NCI-H1092 (cell line): ENCODE data around the gene TMEM92.
"Not testable (repeated sequence)": the region's sequence is repeated elsewhere in the genome, so short reads cannot be mapped to it uniquely, and the experiment has no call there.

Source experiments
- DNase-seq: peaks from one replicate; lab custom pipeline; 2025; lab: John Stamatoyannopoulos, UW

Gene TMEM92

GRCh38 chr17:50301891-50302584, 27.8 kb downstream of the TMEM92 start:
- DNase-seq = no peak

- no peak for DNase-seq
Observed at GRCh38 chr17:50303051-50303450, 28.8 kb downstream of the TMEM92 start.

- no peak for DNase-seq
Observed at GRCh38 chr17:50303596-50303995, 29.3 kb downstream of the TMEM92 start.

GRCh38 chr17:50304781-50305404, 30.6 kb downstream of the TMEM92 start:
- no peak for DNase-seq

GRCh38 chr17:50307654-50308053, 33.4 kb downstream of the TMEM92 start:
- DNase-seq = no peak

- DNase-seq = no peak
Observed at GRCh38 chr17:50308666-50309065, 34.4 kb downstream of the TMEM92 start.

- no peak for DNase-seq
Observed at GRCh38 chr17:50310455-50311111, 36.3 kb downstream of the TMEM92 start.

GRCh38 chr17:50311112-50311460, 36.8 kb downstream of the TMEM92 start:
- DNase-seq = no peak

GRCh38 chr17:50311483-50311882, 37.2 kb downstream of the TMEM92 start:
- DNase-seq = no peak

GRCh38 chr17:50312308-50312707, 38.0 kb downstream of the TMEM92 start:
- no peak for DNase-seq

GRCh38 chr17:50314456-50315011, 40.3 kb downstream of the TMEM92 start:
- no peak for DNase-seq

GRCh38 chr17:50316016-50316587, 41.8 kb downstream of the TMEM92 start:
- no peak for DNase-seq

GRCh38 chr17:50316660-50317059, 42.4 kb downstream of the TMEM92 start:
- DNase-seq = not testable (repeated sequence)

GRCh38 chr17:50317121-50317520, 42.9 kb downstream of the TMEM92 start:
- DNase-seq = no peak

GRCh38 chr17:50318501-50319285, 44.4 kb downstream of the TMEM92 start:
- DNase-seq = no peak

GRCh38 chr17:50319306-50320004, 45.2 kb downstream of the TMEM92 start:
- DNase-seq = no peak

GRCh38 chr17:50322271-50322670, 48.0 kb downstream of the TMEM92 start:
- DNase-seq = no peak

GRCh38 chr17:50323060-50323459, 48.8 kb downstream of the TMEM92 start:
- no peak for DNase-seq

GRCh38 chr17:50325906-50326305, 51.6 kb downstream of the TMEM92 start:
- DNase-seq = no peak

- DNase-seq = no peak
Observed at GRCh38 chr17:50326831-50327364, 52.6 kb downstream of the TMEM92 start.
